IMR-90 (cell line): ENCODE data around the gene HIVEP3. TPM values are rescaled to one million over a fixed set of nuclear protein-coding genes. Genes with fewer than 3 reads are reported as not detected.

Experiments
- ATAC-seq: fragments of 200-7000 bp; cut with Tn5 transposase; 2 replicates; pipeline ENCODE4 v1.9.1; 2020; ENCODE audit warnings: low read depth, mild to moderate bottlenecking, moderate library complexity
- BruUV-seq: library from RNA; stranded (reverse); fragments of 400-500 nt; replicated peaks from 2 replicates; lab custom pipeline; 2021; lab: Mats Ljungman, UMichigan
- CTCF ChIA-PET: fragments of 300-600 bp; formaldehyde crosslinking; extraction: SDS; loops from one replicate; lab custom pipeline; 2021; ENCODE audit warnings: antibody characterized with exemption; lab: Yijun Ruan, JAX
- POLR2A ChIA-PET: fragments of 300-600 bp; sonication (Branson Sonifier 250); formaldehyde crosslinking; loops from one replicate; lab custom pipeline; 2022; ENCODE audit warnings: antibody characterized with exemption; ENCODE audit not compliant: unreplicated experiment; lab: Charles Lee
- DNase-seq: peaks from one replicate; pipeline ENCODE4 v3.0.0; 2013
- H2AFZ ChIP-seq: replicated peaks from 2 replicates; pipeline ENCODE3; 2013; ENCODE audit warnings: low read length, mild to moderate bottlenecking; ENCODE audit not compliant: poor library complexity
- H2AK5ac ChIP-seq: 2 replicates; pipeline ENCODE4 v1.6.1; 2013; ENCODE audit warnings: low read depth, low read length, inconsistent platforms
- H2AK9ac ChIP-seq: replicated peaks from 2 replicates; pipeline ENCODE3; 2013; ENCODE audit warnings: mild to moderate bottlenecking, low read depth, low read length, moderate library complexity; ENCODE audit not compliant: poor library complexity
- H2BK120ac ChIP-seq: 2 replicates; pipeline ENCODE4 v1.6.1; 2013; ENCODE audit warnings: low read depth, low read length, inconsistent platforms
- H2BK15ac ChIP-seq: 3 replicates; pipeline ENCODE4 v1.6.1; 2013; ENCODE audit warnings: low read depth, low read length, inconsistent platforms
- H2BK20ac ChIP-seq: 2 replicates; pipeline ENCODE4 v1.6.1; 2013; ENCODE audit warnings: low read depth, mild to moderate bottlenecking, inconsistent platforms, low read length, moderate library complexity
- H2BK5ac ChIP-seq: 2 replicates; pipeline ENCODE4 v1.6.1; 2013; ENCODE audit warnings: mild to moderate bottlenecking, low read depth, low read length, inconsistent platforms; ENCODE audit not compliant: poor library complexity, severe bottlenecking
- H3K14ac ChIP-seq: replicated peaks from 2 replicates; pipeline ENCODE4 v1.6.1; 2013; ENCODE audit warnings: low read depth, low read length, inconsistent platforms
- H3K18ac ChIP-seq: 2 replicates; pipeline ENCODE4 v1.6.1; 2013; ENCODE audit warnings: low read depth, low read length, control low read depth
- H3K23ac ChIP-seq: 2 replicates; pipeline ENCODE4 v1.6.1; 2013; ENCODE audit warnings: low read depth, low read length, inconsistent platforms
- H3K27ac ChIP-seq: 2 replicates; pipeline ENCODE4 v1.5.1; 2013; ENCODE audit warnings: mild to moderate bottlenecking, control low read depth, low read length; ENCODE audit not compliant: insufficient read depth
- H3K27me3 ChIP-seq: 2 replicates; pipeline ENCODE4 v1.6.1; 2013; ENCODE audit warnings: low read length; ENCODE audit not compliant: control insufficient read depth, insufficient read depth
- H3K36me3 ChIP-seq: 2 replicates; pipeline ENCODE4 v1.6.1; 2013; ENCODE audit warnings: low read length, mixed read lengths; ENCODE audit not compliant: control insufficient read depth, insufficient read depth
- H3K4ac ChIP-seq: 2 replicates; pipeline ENCODE4 v1.6.1; 2013; ENCODE audit warnings: low read depth, low read length, inconsistent platforms
- H3K4me1 ChIP-seq: 2 replicates; pipeline ENCODE4 v1.6.1; 2013; ENCODE audit warnings: low read length, mixed read lengths; ENCODE audit not compliant: control insufficient read depth, insufficient read depth
- H3K4me2 ChIP-seq: 2 replicates; pipeline ENCODE4 v1.6.1; 2013; ENCODE audit warnings: low read depth, mild to moderate bottlenecking, control low read depth, low read length, moderate library complexity
- H3K4me3 ChIP-seq: 2 replicates; pipeline ENCODE4 v1.5.1; 2013; ENCODE audit warnings: low read depth, mild to moderate bottlenecking, control low read depth, low read length, moderate library complexity; ENCODE audit not compliant: insufficient read depth
- H3K56ac ChIP-seq: 2 replicates; pipeline ENCODE4 v1.6.1; 2013; ENCODE audit warnings: low read length, inconsistent platforms; ENCODE audit not compliant: insufficient read depth; ENCODE audit errors: extremely low read depth
- H3K79me1 ChIP-seq, 2 experiments: 2 replicates each; pipeline ENCODE4 v1.6.1; 2013; ENCODE audit warnings: low read length in 2 of 2, inconsistent platforms in 1 of 2, low read depth in 1 of 2
- H3K9ac ChIP-seq: 2 replicates; pipeline ENCODE4 v1.6.1; 2013; ENCODE audit warnings: low read depth, low read length, control low read depth
- H3K9me1 ChIP-seq: 2 replicates; pipeline ENCODE4 v1.6.1; 2013; ENCODE audit warnings: low read length, inconsistent platforms; ENCODE audit not compliant: insufficient read depth
- H3K9me3 ChIP-seq: 2 replicates; pipeline ENCODE4 v1.6.1; 2013; ENCODE audit warnings: low read length; ENCODE audit not compliant: control insufficient read depth, insufficient read depth
- H4K20me1 ChIP-seq: 2 replicates; pipeline ENCODE4 v1.6.1; 2013; ENCODE audit warnings: low read length, inconsistent platforms; ENCODE audit not compliant: insufficient read depth
- H4K5ac ChIP-seq: 2 replicates; pipeline ENCODE4 v1.6.1; 2013; ENCODE audit warnings: mild to moderate bottlenecking, low read depth, low read length, control low read depth
- H4K8ac ChIP-seq, 2 experiments: 2 replicates each; pipeline ENCODE4 v1.6.1; 2013; ENCODE audit warnings: low read depth in 2 of 2, low read length in 2 of 2, control low read depth in 1 of 2, inconsistent platforms in 1 of 2
- H4K91ac ChIP-seq: 2 replicates; pipeline ENCODE4 v1.6.1; 2013; ENCODE audit warnings: low read depth, low read length, inconsistent platforms; ENCODE audit not compliant: insufficient read depth
- BHLHE40 ChIP-seq: fragments of 150-350 bp; IDR thresholded peaks from 2 replicates; pipeline ENCODE4 v1.6.1; 2016; ENCODE audit warnings: mild to moderate bottlenecking, low read depth, low read length
- CEBPB ChIP-seq: IDR thresholded peaks from 2 replicates; pipeline ENCODE4 v1.6.1; 2012; ENCODE audit warnings: low read depth, low read length, improper control_type of control experiment
- CHD1 ChIP-seq: IDR thresholded peaks from 2 replicates; pipeline ENCODE4 v1.6.1; 2012; ENCODE audit warnings: low read depth, low read length, improper control_type of control experiment
- FOS ChIP-seq: fragments of 150-350 bp; IDR thresholded peaks from 2 replicates; pipeline ENCODE4 v1.6.1; 2016; ENCODE audit warnings: low read depth, low read length
- MAFK ChIP-seq: IDR thresholded peaks from 2 replicates; pipeline ENCODE4 v1.6.1; 2012; ENCODE audit warnings: low read depth, low read length, improper control_type of control experiment
- MAZ ChIP-seq: IDR thresholded peaks from 2 replicates; pipeline ENCODE4 v1.6.1; 2012; ENCODE audit warnings: low read depth, mild to moderate bottlenecking, low read length, improper control_type of control experiment, moderate library complexity, borderline replicate concordance
- MXI1 ChIP-seq: IDR thresholded peaks from 2 replicates; pipeline ENCODE4 v1.6.1; 2012; ENCODE audit warnings: low read depth, mild to moderate bottlenecking, low read length, moderate library complexity, borderline replicate concordance
- POLR2A ChIP-seq: IDR thresholded peaks from 2 replicates; pipeline ENCODE4 v1.6.1; 2012; ENCODE audit warnings: mild to moderate bottlenecking, low read depth, low read length
- RAD21 ChIP-seq: IDR thresholded peaks from 2 replicates; pipeline ENCODE4 v1.6.1; 2012; ENCODE audit warnings: low read length, improper control_type of control experiment
- RCOR1 ChIP-seq: IDR thresholded peaks from 2 replicates; pipeline ENCODE4 v1.6.1; 2012; ENCODE audit warnings: mild to moderate bottlenecking, low read length, improper control_type of control experiment; ENCODE audit not compliant: insufficient replicate concordance
- RFX5 ChIP-seq: IDR thresholded peaks from 2 replicates; pipeline ENCODE4 v1.8.0; 2012; ENCODE audit warnings: low read depth, mild to moderate bottlenecking, low read length, moderate library complexity
- SMC3 ChIP-seq: fragments of 150-350 bp; IDR thresholded peaks from 2 replicates; pipeline ENCODE4 v1.6.1; 2016; ENCODE audit warnings: low read depth, mild to moderate bottlenecking, antibody characterized with exemption, low read length, moderate library complexity
- WGBS, 2 experiments: methylation state at CpG; one replicate each; pipeline versions ENCODE4 v1.1.5 to v1.1.7; 2013; ENCODE audit warnings: missing lambda C conversion rate in 2 of 2; ENCODE audit not compliant: insufficient read length in 1 of 2; ENCODE audit errors: extremely low coverage in 2 of 2; 5-methylcytosine and 5-hydroxymethylcytosine counted together
- dilution Hi-C: fragments of 300-500 bp; cut with HindIII; formaldehyde crosslinking; loops from one replicate; pipeline ENCODE4 v1.14.3; 2018; ENCODE audit warnings: low sequenced_read_pairs; ENCODE audit not compliant: unreplicated experiment
- in situ Hi-C: fragments of 300-500 bp; cut with MboI; formaldehyde crosslinking; loops from 3 replicates; pipeline ENCODE4 v1.14.3; 2019; ENCODE audit warnings: low sequenced_read_pairs, inconsistent platforms, mixed read lengths
- intact Hi-C: fragments of 100-400 bp; cut with micrococcal nuclease; formaldehyde crosslinking; loops from 2 replicates; pipeline ENCODE4 v1.10.0; 2022
- polyA plus RNA-seq, 3 experiments: library from polyadenylated mRNA; depleted of rRNA; stranded (reverse); fragments of >200 nt; gene quantifications; 2 replicates each; pipeline ENCODE4 v1.2.3, GENCODE V29; 2012; ENCODE audit warnings: low replicate concordance in 1 of 3
- total RNA-seq: library from RNA; depleted of rRNA; stranded (reverse); fragments of >200 nt; gene quantifications from 2 replicates; pipeline ENCODE4 v1.2.3, GENCODE V29; 2012
- TF ChIP-seq, protein P1 (sequence below): fragments of 150-350 bp; IDR thresholded peaks from 2 replicates; pipeline ENCODE4 v1.6.1; 2016; ENCODE audit warnings: low read depth, mild to moderate bottlenecking, low read length, moderate library complexity, borderline replicate concordance

The HIVEP3 gene
- total and polyA plus RNA-seq, 2 of the 4 experiments (the other 2 are of a cell fraction) = 1.4 to 4.0 TPM

- no peak for TF ChIP-seq MAZ
These were observed 178.0 kb downstream of the HIVEP3 start (continued) for GRCh38 chr1:41740630-41741239.

GRCh38 chr1:41740058-41740457, 178.7 kb downstream of the HIVEP3 start:
- Histone ChIP-seq H3K36me3 (no peaks in the 10 kb centered on the region), H4K5ac (no peak overlapping the region; the same call in 1 of the 2 replicates), H2AK9ac (no peak overlapping the region), H2BK15ac (peak overlapping the region; percentile 86; the same call in 2 of the 3 replicates), H3K18ac (peak overlapping the region; percentile 90; the same call in 1 of the 2 replicates), H2BK5ac (peak overlapping the region; percentile 89), H4K20me1 (no peaks in the 10 kb centered on the region), H3K14ac (peak overlapping the region; percentile 79; the same call in 1 of the 2 replicates), H3K56ac (no peak overlapping the region), H3K23ac (no peak overlapping the region), H4K91ac (0 out of 2 replicates have a peak overlapping the region, but pooled peaks have one; percentile 96), H4K8ac (peak overlapping the region in 1 of 2 experiments; percentile 94; a peak in 3 of 4 replicates), H2BK20ac (peak overlapping the region; percentile 70; the same call in 1 of the 2 replicates), H3K4me1 (peaks cover 26% of the 10 kb centered on the region), H3K4me3 (no peak overlapping the region), H2BK120ac (peak overlapping the region; percentile 93), H3K4me2 (no peak overlapping the region), H3K79me1 (peaks cover 0 to 7% of the 10 kb centered on the region in 2 experiments; a peak in 2 of 4 replicates), H3K4ac (peak overlapping the region; percentile 94), H3K9me3 (no peaks in the 10 kb centered on the region), H3K9ac (no peak overlapping the region), H2AK5ac (peak overlapping the region; percentile 87), H3K27ac (no peak overlapping the region), H3K27me3 (no peaks in the 10 kb centered on the region), H3K9me1 (peaks cover 26% of the 10 kb centered on the region), H2AFZ (no peak overlapping the region)
- in situ Hi-C loops = no loop called here
- ChIA-PET POLR2A (no interaction called here), CTCF (no interaction called here)
- intact Hi-C loops = no loop called here
- dilution Hi-C loops = no loop called here
- ATAC-seq (no peak), DNase-seq (no peak)
- no TSS peak for BruUV-seq
- WGBS, 2 experiments = no CpG with 5 or more reads among the region's 5 CpGs
- TF ChIP-seq BHLHE40 = no peak
- no peak for TF ChIP-seq MAFK
- TF ChIP-seq CEBPB = no peak
- TF ChIP-seq RAD21 = no peak
- TF ChIP-seq SMC3 = no peak
- TF ChIP-seq POLR2A = no peak
- no peak for TF ChIP-seq RCOR1
- TF ChIP-seq MXI1 = no peak
- TF ChIP-seq, protein P1, sequence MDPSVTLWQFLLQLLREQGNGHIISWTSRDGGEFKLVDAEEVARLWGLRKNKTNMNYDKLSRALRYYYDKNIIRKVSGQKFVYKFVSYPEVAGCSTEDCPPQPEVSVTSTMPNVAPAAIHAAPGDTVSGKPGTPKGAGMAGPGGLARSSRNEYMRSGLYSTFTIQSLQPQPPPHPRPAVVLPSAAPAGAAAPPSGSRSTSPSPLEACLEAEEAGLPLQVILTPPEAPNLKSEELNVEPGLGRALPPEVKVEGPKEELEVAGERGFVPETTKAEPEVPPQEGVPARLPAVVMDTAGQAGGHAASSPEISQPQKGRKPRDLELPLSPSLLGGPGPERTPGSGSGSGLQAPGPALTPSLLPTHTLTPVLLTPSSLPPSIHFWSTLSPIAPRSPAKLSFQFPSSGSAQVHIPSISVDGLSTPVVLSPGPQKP = no peak
- no peak for TF ChIP-seq FOS
- no peak for TF ChIP-seq RFX5
- TF ChIP-seq CHD1 = no peak
